ENCODE results near the gene PSAP.

PSAP gene

DNA sequence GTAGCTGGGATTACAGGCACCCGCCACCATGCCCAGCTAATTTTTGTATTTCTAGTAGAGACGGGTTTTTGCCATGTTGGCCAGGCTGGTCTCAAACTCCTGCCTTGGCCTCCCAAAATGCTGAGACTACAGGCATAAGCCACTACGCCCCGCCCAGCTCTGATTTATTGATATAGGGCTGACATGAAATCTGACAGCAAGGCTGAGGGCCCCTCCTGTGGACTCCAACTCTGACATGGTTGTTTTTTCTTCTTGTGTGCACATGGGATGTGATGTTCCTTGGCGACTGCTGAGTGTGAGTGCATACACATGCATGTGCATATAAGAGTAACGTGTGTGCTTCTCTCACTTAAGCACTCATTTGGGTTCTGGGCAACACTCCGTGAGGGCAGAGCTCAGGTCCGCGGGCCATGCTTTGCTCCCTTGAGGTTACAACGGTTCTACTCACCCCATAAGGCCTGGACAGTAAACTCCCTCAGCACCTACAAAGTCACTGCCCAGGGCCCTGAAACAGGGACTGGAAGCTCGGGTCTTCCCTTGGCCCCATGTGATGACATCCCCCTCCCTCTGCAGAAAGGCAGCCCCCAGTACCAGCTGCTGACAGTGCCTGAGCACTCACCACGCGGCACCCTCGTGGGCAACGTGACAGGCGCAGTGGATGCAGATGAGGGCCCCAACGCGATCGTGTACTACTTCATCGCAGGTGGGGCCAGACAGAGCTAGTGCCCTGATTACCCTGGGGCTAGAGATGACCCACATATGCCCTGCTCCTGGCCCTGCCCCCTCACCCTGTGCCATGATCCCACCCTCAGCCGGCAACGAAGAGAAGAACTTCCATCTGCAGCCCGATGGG lies 44.1 kb downstream of the PSAP start:
- no peak for DNase-seq

DNA sequence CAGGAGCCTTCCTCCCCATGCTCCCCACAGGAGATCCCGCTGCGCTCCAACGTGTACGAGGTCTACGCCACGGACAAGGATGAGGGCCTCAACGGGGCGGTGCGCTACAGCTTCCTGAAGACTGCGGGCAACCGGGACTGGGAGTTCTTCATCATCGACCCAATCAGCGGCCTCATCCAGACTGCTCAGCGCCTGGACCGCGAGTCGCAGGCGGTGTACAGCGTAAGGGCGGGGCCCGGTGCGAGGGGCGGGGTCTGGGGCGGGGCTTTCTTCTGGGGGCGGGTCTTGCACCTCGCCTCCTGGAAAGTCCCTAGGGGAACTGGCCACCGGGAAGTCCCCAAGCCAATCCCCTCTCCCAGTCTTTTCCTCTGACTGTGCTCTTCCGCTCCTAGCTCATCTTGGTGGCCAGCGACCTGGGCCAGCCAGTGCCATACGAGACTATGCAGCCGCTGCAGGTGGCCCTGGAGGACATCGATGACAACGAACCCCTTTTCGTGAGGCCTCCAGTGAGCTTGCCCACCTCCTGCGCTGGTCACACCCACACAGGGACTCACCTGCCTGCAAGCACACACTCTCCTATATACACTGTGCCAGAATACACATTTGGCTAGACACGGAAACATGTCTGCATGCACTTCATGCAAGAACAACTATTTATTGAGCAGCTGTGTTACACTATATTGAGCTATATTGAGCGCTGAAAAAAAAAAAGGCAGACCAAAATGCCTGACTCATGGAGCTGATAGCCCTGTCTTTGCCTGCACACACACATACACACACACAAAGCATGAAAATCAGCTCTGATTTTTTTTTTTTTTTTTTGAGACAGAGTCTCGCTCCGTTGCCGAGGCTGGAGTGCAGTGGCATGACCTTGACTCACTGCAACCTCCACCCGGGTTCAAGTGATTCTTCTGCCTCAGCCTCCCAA lies 45.0 kb downstream of the PSAP start:
- DNase-seq: peak; percentile 42

DNA sequence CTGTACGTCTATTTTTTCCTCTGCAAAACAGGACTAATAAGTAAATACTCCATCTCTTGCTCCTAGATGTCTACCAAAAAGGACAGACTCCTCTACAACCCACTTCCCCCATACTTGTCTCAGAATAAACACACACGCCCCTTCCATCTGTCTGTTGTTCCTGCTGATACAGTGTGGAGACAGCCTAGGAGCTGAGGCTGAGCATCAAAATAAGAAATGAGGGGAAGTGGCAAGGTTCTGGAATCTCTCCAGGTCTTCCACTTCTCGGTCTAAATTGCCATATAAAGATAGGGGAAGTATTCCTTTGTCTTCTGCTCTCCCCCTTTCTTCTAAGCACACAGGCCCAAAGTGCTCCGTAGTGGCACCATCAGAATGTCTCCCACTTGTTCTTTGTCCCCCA lies 47.0 kb downstream of the PSAP start:
- peak; percentile 58 for DNase-seq

DNA sequence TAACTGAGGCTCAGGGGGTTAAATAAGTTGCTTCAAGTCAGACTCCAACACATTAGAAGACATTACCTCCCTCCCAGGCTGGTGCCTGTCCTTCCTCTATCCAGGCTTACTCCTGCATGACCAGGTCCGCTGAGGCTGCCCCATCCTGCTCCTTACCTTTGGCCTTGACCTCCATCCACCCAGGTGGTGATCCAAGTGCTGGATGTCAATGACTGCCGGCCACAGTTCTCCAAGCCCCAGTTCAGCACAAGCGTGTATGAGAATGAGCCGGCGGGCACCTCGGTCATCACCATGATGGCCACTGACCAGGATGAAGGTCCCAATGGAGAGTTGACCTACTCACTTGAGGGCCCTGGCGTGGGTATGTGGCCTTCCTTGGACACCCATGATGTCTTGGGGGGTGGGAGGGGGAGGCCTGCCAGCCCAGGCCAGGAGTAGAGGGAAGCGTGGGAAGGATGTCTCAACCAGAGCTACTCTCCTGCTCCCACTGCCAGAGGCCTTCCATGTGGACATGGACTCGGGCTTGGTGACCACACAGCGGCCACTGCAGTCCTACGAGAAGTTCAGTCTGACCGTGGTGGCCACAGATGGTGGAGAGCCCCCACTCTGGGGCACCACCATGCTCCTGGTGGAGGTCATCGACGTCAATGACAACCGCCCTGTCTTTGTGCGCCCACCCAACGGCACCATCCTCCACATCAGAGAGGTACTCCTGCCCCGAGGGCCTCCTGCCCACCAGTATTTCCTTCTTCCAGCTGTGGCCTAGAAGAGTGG lies 48.1 kb downstream of the PSAP start:
- DNase-seq: no peak

DNA sequence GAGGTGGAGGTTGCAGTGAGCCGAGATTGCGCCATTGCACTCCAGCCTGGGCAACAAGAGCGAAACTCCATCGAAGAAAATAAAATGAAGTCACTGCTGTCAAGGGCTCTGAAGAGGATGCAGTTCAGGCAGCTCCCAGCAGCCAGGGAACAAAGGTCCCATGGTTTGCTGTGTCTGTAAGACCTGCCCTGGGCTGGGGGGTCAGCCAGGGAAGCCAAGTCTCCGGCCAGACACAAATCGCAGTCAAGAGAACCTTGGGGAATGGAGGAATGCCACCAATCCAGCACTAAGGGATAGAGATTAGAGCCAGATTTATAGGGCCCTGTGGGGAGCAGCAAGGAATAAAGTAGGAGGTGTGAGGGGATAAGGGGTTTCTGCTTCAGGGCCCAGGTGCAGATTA lies 48.8 kb downstream of the PSAP start:
- DNase-seq: no peak

DNA sequence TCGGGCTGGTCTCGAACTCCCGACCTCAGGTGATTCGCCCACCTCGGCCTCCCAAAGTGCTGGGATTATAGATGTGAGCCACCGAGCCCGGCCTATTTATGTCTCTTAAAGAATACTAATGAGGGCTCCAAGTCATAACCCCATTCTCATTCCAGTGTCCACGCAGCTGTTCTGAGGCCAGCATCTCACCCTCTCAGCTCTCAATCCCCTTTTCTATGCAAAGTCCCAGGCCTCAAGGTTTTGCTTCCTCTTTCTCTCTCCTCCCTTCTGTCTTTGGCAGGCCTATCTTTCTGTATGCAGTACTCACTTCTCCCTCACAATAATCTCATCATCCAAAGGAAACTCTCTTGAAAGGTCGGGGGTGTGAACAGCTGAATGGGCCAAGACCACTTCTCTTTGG lies 49.7 kb downstream of the PSAP start:
- peak; percentile 54 for DNase-seq

DNA sequence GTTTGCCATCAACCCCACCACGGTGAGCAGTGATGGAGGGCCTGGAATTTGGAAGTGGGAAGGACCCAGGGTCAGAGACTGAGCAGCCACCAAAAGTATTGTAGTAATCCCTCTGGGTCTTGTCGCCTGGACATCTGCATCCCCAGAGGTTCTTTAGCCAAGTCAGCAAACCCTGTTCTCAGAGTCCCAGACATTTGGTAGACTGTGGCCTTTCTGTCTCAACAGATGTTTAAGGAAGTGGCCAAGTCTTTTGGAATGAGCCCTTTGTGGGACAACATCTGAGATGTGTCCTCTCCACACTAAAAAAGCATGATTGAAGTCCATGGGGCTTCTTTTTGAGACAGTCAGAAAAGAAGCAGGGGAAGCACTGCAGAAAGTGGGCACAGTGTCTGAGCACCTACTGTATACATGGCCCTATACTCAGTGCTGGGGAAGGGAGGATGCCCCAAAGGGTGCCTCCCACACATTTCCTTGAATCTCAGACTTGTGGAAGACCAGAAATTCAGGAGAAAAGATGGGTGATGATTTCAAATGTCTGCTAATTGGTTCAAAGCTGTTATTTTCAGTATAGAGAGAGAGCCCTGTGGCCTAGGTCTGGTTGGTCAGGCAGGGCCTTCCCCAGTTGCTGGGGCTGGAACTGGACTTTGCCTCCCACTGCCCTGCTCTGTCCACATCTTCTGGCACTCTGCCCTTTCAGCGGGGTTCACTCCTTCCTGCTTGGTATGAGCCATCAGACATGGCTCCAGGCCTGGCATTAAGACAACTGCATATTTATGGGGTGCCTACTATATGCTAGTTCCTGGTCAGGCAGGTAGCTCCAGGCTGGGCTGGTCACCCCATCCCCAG lies 51.2 kb downstream of the PSAP start:
- DNase-seq: no peak

DNA sequence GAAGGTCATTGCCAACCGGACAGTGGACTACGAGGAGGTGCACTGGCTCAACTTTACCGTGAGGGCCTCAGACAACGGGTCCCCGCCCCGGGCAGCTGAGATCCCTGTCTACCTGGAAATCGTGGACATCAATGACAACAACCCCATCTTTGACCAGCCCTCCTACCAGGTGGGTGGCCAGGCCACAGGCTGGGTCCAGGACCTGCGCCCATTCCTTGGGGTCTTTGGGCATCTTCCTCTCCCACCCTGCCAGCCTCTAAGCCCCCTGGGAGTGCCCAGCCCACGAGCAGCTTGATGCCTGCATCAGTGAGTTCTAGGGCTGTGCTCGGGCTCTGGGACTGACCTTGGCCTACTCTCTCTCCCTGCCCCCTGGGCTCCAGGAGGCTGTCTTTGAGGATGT lies 51.9 kb downstream of the PSAP start:
- no peak for DNase-seq

DNA sequence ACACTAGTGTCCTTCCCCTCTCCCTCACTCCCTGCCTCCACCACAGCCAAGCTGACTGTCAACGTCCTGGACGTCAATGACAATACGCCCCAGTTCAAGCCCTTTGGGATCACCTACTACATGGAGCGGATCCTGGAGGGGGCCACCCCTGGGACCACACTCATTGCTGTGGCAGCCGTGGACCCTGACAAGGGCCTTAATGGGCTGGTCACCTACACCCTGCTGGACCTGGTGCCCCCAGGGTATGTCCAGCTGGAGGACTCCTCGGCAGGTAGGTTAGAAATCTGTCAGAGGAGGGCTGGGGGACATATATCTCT lies 52.8 kb downstream of the PSAP start:
- no peak for DNase-seq

DNA sequence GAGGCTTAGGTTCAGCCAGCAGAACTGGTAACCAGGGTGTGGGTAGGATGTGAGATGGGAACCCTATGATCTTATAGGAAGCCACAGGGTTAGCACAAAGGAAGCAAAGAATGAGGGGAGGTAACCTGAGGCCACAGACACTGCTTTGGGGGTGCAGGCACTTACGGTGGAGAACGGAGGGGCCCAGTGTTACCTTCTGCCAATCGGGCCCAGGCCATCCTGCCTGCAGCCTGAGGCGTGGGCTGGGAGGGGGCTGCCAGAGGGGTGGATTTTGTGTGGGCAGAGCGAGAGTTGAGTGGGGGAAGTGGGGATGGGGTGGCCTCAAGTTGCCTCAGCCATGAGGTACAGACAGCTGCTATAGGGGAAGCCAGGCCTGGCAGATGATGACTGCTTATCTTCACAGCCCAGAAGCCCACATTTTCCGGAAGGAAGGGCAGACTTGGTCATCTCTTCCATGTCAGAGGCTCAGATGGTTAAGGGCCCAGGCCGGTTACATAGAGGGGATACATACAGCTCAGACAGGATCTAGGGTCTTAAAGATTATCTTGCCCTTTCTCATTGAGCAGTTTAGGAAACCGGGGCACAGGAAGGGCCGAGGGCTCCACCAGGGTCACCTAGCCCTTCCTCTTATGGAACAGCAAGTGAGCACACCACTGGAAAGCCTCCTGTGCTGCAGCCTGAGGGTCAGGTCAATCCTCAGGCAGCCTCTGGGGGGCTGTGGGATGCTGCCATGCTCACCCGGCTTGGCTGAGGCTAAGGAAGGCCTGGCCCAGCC lies 53.3 kb downstream of the PSAP start:
- DNase-seq: peak; percentile 95

DNA sequence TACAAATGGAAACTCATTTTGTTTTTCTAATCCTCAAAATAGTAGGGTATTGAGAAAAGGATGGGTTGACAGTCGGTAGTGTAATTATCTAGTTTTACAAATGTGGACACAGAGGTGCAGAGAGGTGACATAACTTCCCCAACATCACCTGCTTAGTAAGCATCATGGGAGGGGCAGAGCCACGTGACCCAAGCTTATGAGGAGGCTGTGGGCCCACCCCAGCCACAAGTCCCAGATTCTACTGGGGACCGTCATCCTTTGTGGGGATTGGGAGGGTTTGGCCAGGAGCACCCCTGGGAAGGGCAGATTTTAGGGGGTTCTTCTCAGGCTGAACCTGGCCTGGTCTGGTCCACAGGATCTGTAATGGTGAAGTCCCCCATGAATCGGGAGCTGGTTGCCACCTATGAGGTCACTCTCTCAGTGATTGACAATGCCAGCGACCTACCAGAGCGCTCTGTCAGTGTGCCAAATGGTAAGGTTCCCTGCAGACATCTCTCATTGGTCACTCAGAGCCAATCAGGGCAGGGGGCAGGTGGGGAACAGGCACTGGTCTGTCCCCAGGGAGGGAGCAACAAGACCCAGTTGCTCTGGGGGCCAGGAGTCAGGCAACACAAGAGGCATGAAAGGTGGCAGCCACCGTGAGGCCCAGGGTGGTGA lies 54.2 kb downstream of the PSAP start:
- DNase-seq: no peak

DNA sequence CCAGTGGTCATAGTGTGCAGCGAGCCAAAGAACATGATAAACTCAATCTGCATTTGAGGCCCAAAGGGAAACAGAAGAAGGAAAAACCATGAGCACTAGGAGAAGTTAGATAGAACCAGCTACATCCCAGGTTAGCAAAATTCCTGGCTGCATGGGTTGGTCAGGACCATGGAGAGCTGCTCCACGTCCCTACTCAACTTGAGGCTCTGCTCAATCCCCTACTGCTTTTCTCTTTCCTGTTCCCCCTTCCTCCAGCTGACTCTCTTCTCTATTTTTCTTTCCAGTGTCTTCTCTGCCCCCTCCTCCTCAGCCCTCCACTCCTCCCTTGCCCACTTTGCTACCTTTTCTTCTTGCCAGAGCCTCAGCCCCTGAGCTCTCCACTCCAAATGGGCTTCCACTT lies 55.8 kb downstream of the PSAP start:
- peak; percentile 75 for DNase-seq

DNA sequence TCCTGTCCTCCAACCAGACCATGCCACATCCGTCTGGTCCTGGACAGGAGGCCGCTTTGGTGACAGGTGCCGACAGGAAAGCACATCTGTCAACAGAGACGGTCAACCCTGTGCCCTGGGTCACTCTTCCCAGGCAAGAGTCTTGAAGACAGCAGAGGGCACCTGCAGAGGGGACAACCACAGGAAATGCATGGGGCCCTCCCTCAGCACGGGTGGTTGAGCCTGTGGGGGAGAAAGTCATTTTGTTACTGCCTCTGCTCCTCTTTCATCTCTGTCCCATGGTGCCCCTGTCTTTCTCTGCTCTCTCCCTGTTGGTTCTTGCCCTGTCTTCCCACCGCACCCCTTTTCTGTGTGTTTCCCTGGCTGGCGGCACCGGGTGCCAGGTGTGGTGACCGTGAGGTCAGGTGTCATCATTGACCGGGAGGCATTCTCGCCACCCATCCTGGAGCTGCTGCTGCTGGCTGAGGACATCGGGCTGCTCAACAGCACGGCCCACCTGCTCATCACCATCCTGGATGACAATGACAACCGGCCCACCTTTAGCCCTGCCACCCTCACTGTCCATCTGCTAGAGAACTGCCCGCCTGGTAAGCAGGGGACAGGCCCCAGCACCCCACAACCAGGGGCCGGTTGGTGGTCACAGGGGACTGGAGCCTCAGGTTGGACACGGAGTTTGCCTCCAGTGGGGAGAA lies 60.2 kb downstream of the PSAP start:
- no peak for DNase-seq

DNA sequence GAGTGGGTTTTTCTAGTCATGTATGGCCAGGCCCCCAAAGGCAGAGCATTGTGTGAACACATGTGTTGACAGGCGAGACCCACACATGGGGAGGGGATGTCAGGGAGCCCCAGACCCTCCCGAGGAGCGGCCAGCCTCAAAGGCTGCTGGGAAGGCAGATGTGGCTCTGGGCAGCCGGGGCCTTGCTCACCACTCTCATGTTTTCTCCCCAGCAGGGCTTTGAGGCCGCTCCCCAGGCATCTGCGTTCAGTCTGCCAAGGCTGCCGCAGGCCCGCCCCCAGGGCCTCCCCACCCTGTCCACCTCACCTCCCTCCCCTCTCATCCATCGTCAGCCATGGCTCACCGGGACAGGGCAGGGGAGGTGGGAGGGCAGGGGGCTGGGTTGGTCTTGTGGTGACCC lies 61.2 kb downstream of the PSAP start:
- DNase-seq: no peak

DNA sequence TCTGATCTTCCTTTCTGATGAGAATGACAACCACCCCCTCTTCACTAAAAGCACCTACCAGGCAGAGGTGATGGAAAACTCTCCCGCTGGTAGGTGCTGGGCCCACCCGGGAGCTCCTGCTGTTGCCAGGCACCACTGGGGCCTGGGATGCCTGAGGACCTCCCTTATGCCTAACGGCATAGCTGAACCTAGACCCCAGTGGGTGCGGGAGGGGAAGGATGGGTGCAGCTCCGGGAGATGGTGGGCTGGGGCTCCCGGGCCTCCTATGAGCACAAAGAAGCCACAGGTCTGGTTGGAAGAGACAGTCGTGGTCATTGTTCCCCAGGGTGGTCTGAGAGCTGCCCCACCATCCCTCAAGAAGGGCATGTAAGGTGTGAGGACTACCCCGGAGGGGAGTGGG lies 62.1 kb downstream of the PSAP start:
- DNase-seq: no peak

DNA sequence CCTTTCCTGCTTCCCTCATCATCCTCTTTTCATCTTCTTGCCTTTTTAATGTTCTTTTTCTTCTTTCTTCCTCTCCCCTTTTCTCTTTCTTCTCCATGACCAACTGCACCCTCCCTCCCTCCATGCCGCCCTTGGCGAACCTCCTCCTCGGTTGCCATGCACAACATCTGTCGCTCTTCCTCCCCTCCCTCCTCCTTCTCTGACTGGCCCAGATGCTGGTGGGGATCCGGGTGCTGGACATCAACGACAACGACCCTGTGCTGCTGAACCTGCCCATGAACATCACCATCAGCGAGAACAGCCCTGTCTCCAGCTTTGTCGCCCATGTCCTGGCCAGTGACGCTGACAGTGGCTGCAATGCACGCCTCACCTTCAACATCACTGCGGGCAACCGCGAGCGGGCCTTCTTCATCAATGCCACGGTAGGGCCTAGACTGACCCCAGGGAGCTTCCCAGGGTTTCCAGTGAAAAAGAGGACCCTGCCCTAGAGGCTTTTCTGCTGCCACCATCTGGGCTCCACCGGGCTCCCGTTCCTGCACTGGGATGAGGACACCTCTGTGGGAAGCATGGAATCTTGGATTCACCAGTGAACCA lies 66.3 kb downstream of the PSAP start:
- DNase-seq: no peak

DNA sequence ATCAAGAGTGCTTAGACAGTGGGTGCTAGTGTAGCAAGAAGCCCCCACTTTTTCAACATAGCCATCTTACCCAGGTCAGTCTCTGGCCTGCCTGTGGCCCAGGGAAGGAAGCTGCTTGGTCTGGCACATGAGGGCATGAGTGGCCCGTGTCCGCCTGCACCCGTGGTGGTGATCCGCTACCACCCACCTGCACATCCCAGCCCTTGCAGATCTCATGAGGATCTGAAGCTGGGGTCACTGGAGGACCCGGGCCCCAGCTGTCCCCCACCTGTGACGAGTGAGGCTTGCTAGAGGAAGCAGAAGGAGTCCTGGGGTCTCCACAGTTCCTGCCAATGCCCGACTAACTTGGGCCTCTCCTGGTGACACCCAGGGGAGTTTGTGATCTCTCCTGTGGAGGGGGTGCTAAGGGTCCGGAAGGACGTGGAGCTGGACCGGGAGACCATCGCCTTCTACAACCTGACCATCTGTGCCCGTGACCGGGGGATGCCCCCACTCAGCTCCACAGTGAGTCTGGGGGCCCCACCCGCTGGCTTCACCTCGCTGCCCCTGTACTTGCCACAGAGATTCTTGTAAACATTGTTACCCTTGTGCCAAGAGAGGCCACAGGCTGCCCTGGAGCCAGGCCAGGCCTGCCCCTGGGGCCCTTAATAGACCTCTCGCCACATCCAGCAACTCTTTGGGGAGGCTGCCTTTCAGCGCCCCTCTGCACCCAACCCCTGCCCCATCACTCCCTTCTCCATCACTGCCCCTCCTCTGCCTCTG lies 67.0 kb downstream of the PSAP start:
- DNase-seq: no peak

DNA sequence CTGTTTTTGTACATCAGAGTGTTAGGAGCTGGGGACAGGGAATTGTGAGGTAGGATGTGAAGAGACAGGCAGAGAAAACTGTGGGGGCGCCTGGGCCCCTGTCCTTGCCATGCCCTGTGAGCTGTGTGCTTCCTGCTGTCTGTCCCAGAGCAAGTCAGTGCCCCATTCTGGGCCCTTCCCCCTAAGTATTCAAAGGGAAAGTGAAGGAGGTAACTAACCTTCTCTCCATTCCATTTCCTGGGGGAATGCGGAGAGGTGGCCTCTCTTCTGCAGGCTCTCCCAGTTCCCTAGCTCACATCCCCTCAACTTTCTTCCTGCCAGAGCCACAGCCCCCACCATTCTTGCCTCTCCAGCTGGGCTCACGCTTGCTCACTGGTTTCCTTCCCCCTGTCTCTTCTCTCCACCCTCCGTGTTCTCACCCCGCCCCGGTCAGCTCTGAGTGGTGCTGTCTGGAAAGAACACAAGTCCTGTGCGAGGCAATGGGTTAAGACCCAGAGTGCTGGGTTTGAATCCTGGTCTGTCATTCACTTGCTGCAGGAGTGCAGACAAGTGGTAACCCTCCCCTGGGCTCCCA lies 68.0 kb downstream of the PSAP start:
- no peak for DNase-seq
